SW480 (cell line): ENCODE results near the gene NLRP10.
"Not testable (repeated sequence)": the region's sequence is repeated elsewhere in the genome, so short reads cannot be mapped to it uniquely, and the experiment has no call there.

Experiments used
- DNase-seq: peaks from one replicate; pipeline ENCODE4 v3.0.0-alpha.2; 2016; ENCODE audit warnings: low spot score

The NLRP10 gene

GRCh38 chr11:7965386-7965785 lies at the start of gene NLRP10:
TSS of gene NLRP10 (minus strand) at chr11:7965447. CDS start at chr11:7963495, 1,952 bp downstream.
- DNase-seq: no peak

- DNase-seq: no peak
These were observed 48.6 kb upstream of the NLRP10 start for GRCh38 chr11:8013833-8014232.

GRCh38 chr11:8011981-8012444 lies 46.8 kb upstream of the NLRP10 start:
- DNase-seq: no peak

- no peak for DNase-seq
These were observed 46.1 kb upstream of the NLRP10 start for GRCh38 chr11:8011371-8011770.

GRCh38 chr11:8009856-8010255 lies 44.6 kb upstream of the NLRP10 start:
- no peak for DNase-seq

- DNase-seq: no peak
These were observed 43.0 kb upstream of the NLRP10 start for GRCh38 chr11:8008212-8008611.

GRCh38 chr11:8006349-8006977 lies 41.2 kb upstream of the NLRP10 start:
- peak; percentile 62 for DNase-seq

GRCh38 chr11:8005556-8005955 lies 40.3 kb upstream of the NLRP10 start:
- DNase-seq: no peak

- DNase-seq: no peak
These were observed 38.8 kb upstream of the NLRP10 start for GRCh38 chr11:8004008-8004407.

- DNase-seq: no peak
These were observed 37.9 kb upstream of the NLRP10 start for GRCh38 chr11:8003187-8003586.

GRCh38 chr11:8002676-8003075 lies 37.4 kb upstream of the NLRP10 start:
- DNase-seq: no peak

- no peak for DNase-seq
These were observed 35.1 kb upstream of the NLRP10 start for GRCh38 chr11:8000390-8000789.

GRCh38 chr11:7999795-8000194 lies 34.5 kb upstream of the NLRP10 start:
- DNase-seq: no peak

- DNase-seq: no peak
These were observed 29.5 kb upstream of the NLRP10 start for GRCh38 chr11:7994581-7995278.

- not testable (repeated sequence) for DNase-seq
These were observed 22.3 kb upstream of the NLRP10 start for GRCh38 chr11:7987560-7987883.

- peak; percentile 99 for DNase-seq
These were observed 21.7 kb upstream of the NLRP10 start, which contains the start of gene EIF3F for GRCh38 chr11:7986768-7987559. TSS of gene EIF3F (plus strand) at chr11:7987337. CDS start at chr11:7987353, 16 bp downstream.

- DNase-seq: no peak
These were observed 18.8 kb upstream of the NLRP10 start for GRCh38 chr11:7983832-7984590.

- no peak for DNase-seq
These were observed 17.4 kb upstream of the NLRP10 start for GRCh38 chr11:7982582-7983119.

GRCh38 chr11:7981619-7982157 lies 16.4 kb upstream of the NLRP10 start:
- DNase-seq: no peak

GRCh38 chr11:7977232-7977917 lies 12.1 kb upstream of the NLRP10 start:
- peak; percentile 29 for DNase-seq

- DNase-seq: no peak
These were observed 9.4 kb upstream of the NLRP10 start for GRCh38 chr11:7974668-7975067.
